NK-92 treated with Interleukin-12 subunit alpha and Interleukin-12 subunit beta, amount 100 ng/mL, for 24 hours (cell line): ENCODE results near the gene GUCY1A1.

Experiments used
- DNase-seq: peaks from one replicate; lab custom pipeline; 2025; lab: John Stamatoyannopoulos, UW

The GUCY1A1 gene

DNA sequence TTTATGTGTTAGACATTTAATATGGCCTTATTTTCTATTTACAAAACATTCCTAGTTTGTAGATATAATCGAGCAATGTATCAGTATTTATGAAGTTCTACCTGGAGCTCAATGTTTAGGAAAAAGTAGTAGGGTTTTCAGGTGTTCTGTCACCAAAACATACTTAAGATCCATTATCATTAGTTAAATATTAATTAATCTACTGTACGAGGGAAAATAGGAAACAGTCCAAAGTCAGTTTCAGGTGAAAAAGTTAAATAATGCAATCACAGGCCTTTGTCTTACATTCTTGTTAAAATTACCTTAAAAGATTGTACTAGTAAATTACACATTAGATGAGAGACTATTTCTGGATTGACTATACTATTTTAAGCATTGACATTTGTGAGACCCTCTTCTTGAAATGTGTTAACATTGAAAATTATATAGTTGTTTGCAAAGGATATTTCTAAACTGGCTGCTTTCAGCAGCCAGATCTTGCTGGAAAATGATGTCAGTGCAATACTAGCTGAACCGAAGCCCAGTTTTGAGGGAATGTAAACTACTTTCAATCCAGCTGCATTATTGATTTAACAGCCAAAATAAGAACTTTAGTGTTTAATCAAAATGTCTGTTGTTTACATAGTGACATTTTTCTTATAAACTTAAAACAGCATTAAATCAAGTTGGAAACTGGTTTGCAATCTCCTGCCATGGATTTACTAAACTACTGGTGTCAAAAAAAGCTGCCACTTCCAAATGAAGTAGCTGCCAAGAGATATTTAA is 111.5 kb downstream of the GUCY1A1 start:
- DNase-seq, result no peak

- no peak for DNase-seq
These were observed 114.1 kb downstream of the GUCY1A1 start for GRCh38 chr4:155780775-155781174.

GRCh38 chr4:155781249-155781831 is 114.7 kb downstream of the GUCY1A1 start:
- no peak for DNase-seq
